ENCODE results near the gene RIN2.

DNA sequence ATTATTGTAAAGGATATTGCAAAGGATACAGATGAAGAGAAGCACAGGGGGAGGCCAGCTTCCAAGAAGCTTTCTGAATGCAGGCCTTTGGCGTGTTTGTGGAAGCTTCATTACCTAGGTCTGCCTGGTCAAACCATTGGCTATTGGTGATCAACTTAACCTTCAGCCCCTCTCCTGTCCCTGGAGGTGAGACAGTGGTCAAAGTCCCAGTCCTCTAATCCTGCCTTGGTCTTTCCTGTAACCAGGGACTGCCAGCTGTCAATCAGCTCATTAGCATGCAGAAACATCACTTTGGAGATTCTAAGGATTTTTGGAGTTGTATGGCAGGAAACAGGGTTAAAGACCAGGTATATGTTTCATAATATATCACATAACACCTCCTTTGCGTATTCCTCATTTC lies 13.0 kb downstream of the RIN2 start:
- TF ChIP-seq EZH2phosphoT487 (IDR thresholded peaks at IDR 0.05; ENCODE audit: borderline replicate concordance): no peak
- TF ChIP-seq, protein P1, sequence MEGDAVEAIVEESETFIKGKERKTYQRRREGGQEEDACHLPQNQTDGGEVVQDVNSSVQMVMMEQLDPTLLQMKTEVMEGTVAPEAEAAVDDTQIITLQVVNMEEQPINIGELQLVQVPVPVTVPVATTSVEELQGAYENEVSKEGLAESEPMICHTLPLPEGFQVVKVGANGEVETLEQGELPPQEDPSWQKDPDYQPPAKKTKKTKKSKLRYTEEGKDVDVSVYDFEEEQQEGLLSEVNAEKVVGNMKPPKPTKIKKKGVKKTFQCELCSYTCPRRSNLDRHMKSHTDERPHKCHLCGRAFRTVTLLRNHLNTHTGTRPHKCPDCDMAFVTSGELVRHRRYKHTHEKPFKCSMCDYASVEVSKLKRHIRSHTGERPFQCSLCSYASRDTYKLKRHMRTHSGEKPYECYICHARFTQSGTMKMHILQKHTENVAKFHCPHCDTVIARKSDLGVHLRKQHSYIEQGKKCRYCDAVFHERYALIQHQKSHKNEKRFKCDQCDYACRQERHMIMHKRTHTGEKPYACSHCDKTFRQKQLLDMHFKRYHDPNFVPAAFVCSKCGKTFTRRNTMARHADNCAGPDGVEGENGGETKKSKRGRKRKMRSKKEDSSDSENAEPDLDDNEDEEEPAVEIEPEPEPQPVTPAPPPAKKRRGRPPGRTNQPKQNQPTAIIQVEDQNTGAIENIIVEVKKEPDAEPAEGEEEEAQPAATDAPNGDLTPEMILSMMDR (conservative IDR thresholded peaks at IDR 0.05; ENCODE audit: low read length): no peak
